Upper lobe of right lung (tissue), 1 donor: Measurements from ENCODE around the gene RXRA. TPM values are rescaled to one million over a fixed set of nuclear protein-coding genes. Genes with fewer than 3 reads are reported as not detected.

Source experiments
- ATAC-seq: fragments of 200-7000 bp; cut with Tn5 transposase; one replicate; pipeline ENCODE4 v1.9.1; 2020; ENCODE audit warnings: mild to moderate bottlenecking, moderate library complexity
- DNase-seq: peaks from one replicate; pipeline ENCODE4 v3.0.0-alpha.2; 2020
- H3K27ac ChIP-seq: fragments of 200-600 bp; one replicate; pipeline ENCODE4 v1.8.0; 2022
- H3K27me3 ChIP-seq: fragments of 200-600 bp; one replicate; pipeline ENCODE4 v1.8.0; 2022; ENCODE audit warnings: mild to moderate bottlenecking
- H3K36me3 ChIP-seq: fragments of 200-600 bp; one replicate; pipeline ENCODE4 v1.8.0; 2022
- H3K4me1 ChIP-seq: fragments of 200-600 bp; one replicate; pipeline ENCODE4 v1.8.0; 2022
- H3K4me3 ChIP-seq: fragments of 200-600 bp; one replicate; pipeline ENCODE4 v1.8.0; 2022; ENCODE audit warnings: mild to moderate bottlenecking
- H3K9me3 ChIP-seq: fragments of 200-600 bp; one replicate; pipeline ENCODE4 v1.8.0; 2022
- CTCF ChIP-seq: fragments of 200-600 bp; IDR thresholded peaks from one replicate; pipeline ENCODE4 v1.8.0; 2022; ENCODE audit warnings: antibody characterized with exemption
- intact Hi-C: fragments of 100-400 bp; cut with DNase I; formaldehyde crosslinking; loops from one replicate; pipeline ENCODE4 v1.11.0; 2022
- total RNA-seq: library from RNA; stranded (reverse); fragmentation: NEBNext Ultra II Directional; extraction: Animal tissue kit (Norgen Biotek cat#: 25700); gene quantifications from one replicate; pipeline ENCODE4 v1.2.1, GENCODE V29; 2021
- donor health status: DM: no; HTN: yes; CAD: no; lungs with severe emphysema.

The RXRA gene
- total RNA-seq, 1 donor from 2014 or later = 80.6 TPM

DNA sequence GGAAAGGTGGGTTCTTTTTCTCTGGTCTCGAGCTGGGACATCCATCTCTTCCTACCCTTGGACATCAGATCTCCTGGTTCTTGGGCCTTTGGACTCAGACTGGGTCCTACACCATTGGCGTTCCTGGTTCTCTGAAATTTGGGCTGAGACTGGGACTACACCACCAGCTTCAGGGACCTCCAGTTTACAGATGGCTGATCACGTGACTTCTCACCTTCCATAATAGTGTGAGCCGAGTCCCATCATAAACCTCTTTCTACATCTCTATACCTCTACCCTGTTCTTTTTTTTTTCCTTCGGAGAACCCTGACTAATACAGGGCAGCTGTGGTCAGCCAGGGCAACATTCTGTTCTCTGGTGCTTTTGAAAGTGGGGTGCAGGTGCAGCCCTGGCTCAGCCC is 27.2 kb upstream of the RXRA start:
- no peak overlapping the region for H3K4me3 ChIP-seq
- H3K27me3 ChIP-seq = no peaks in the 10 kb centered on the region
- ATAC-seq = no peak
- H3K4me1 ChIP-seq = peaks cover 4% of the 10 kb centered on the region
- TF ChIP-seq CTCF = no peak
- no peaks in the 10 kb centered on the region for H3K36me3 ChIP-seq
- H3K27ac ChIP-seq = no peak overlapping the region
- intact Hi-C loops = no loop called here
- H3K9me3 ChIP-seq = no peaks in the 10 kb centered on the region
- no peak for DNase-seq

DNA sequence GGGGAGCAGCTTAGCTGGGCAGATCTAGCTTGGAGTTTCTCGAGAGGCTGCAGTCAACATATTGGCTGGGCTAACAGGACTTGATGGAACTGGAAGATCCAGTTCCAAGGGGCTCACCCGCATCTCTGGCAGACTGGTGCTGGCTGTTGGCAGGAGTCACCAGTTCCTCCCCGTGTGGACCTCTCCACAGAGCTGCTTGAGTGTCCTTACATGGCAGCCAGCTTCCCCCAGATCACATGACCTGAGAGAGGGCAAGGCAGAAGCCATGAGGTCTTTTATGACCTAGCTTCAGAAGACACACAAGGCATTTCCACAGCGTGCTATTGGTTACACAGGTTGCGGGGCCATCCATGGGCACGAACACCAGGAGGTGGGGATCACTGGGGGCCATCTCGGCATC is 26.4 kb upstream of the RXRA start:
- H3K4me3 ChIP-seq = no peak overlapping the region
- peak; percentile 82 for DNase-seq
- no peaks in the 10 kb centered on the region for H3K4me1 ChIP-seq
- no peaks in the 10 kb centered on the region for H3K36me3 ChIP-seq
- peak; percentile 83 for ATAC-seq
- no peaks in the 10 kb centered on the region for H3K27me3 ChIP-seq
- intact Hi-C loops = no loop called here
- no peak for TF ChIP-seq CTCF
- H3K27ac ChIP-seq = no peak overlapping the region
- H3K9me3 ChIP-seq = no peaks in the 10 kb centered on the region

DNA sequence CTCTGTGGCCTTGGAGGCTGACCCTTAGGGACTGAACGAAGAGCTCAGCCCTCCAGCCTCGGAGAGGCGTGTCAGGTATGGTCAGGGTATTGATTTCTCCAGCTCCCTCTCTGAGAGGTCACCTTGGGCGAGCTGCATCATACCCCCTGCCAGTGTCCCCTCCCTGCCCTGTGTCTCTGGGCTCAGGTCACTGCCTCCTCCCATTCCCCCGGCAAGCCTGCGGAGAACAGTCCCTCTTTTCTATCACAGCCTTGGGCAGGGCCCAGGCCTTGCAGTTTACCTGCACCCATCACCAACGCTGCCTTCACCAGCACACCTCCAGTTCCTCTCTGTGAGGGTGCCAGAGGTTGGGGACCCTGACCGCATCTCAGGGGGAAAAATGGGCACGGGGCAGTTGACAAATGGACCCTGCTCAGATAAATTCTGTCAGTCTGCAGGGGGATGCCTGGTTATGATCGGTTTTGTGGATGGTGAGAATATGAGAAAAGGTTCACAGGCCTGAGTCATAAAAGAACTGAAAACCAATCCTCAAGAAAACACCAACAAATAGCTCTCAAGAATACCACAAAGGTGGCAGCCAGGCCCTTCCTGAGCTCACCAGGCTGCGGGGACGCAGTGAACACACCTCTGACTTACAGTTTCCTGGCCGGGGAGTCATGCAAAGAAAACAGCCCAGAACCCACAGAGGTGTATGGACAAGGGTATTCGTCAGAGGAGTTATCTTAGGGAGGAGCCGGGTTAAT is 24.7 kb upstream of the RXRA start:
- Histone ChIP-seq H3K9me3 (no peaks in the 10 kb centered on the region), H3K27me3 (no peaks in the 10 kb centered on the region), H3K4me1 (no peaks in the 10 kb centered on the region), H3K27ac (no peak overlapping the region), H3K36me3 (no peaks in the 10 kb centered on the region), H3K4me3 (no peak overlapping the region)
- TF ChIP-seq CTCF = no peak
- intact Hi-C loops = no loop called here
- DNase-seq (peak; percentile 52), ATAC-seq (no peak)

DNA sequence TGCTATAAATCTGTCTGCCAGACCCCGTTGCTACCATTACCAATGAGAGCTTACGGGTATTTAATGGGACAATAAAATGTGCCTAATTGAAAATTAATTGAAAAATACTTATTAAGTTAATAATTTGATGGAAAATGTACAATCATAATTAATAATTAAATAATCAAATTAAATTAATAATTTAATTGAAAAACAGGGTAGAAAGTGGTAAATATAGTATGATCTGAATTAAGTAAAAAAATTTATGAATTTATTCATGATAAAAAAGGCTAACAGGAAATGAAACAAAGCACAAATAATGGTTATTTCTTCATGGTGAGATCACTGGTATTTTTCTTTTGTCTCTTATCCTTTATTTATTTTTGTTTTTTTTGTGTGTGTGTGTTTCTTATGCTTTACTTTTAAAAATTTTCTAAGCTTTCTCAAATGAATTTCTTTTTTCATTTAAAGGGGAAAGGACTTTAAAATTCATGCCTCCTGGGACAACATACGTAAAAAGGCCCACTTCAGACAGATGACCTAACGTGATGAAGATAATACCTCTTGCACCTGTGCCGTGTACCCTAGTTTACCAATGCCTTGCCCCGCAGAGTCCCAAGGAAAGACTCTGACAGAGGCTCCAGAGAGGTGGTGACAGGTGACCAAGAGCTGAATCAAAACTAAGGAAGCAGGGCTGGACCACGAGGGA is 24.0 kb upstream of the RXRA start:
- Histone ChIP-seq H3K4me1 (no peaks in the 10 kb centered on the region), H3K27ac (no peak overlapping the region), H3K4me3 (no peak overlapping the region), H3K9me3 (no peaks in the 10 kb centered on the region), H3K36me3 (no peaks in the 10 kb centered on the region), H3K27me3 (no peaks in the 10 kb centered on the region)
- no peak for DNase-seq
- no peak for ATAC-seq
- TF ChIP-seq CTCF = no peak
- intact Hi-C loops = no loop called here

- intact Hi-C loops = no loop called here
- no peaks in the 10 kb centered on the region for H3K4me1 ChIP-seq
- no peaks in the 10 kb centered on the region for H3K36me3 ChIP-seq
- no peak overlapping the region for H3K27ac ChIP-seq
- no peak for ATAC-seq
- no peaks in the 10 kb centered on the region for H3K27me3 ChIP-seq
- peak; percentile 37 for DNase-seq
- no peak overlapping the region for H3K4me3 ChIP-seq
- H3K9me3 ChIP-seq = no peaks in the 10 kb centered on the region
- no peak for TF ChIP-seq CTCF
These were observed 22.7 kb upstream of the RXRA start for GRCh38 chr9:134303601-134304000.
